ENCODE data around the gene TBC1D13.

DNA sequence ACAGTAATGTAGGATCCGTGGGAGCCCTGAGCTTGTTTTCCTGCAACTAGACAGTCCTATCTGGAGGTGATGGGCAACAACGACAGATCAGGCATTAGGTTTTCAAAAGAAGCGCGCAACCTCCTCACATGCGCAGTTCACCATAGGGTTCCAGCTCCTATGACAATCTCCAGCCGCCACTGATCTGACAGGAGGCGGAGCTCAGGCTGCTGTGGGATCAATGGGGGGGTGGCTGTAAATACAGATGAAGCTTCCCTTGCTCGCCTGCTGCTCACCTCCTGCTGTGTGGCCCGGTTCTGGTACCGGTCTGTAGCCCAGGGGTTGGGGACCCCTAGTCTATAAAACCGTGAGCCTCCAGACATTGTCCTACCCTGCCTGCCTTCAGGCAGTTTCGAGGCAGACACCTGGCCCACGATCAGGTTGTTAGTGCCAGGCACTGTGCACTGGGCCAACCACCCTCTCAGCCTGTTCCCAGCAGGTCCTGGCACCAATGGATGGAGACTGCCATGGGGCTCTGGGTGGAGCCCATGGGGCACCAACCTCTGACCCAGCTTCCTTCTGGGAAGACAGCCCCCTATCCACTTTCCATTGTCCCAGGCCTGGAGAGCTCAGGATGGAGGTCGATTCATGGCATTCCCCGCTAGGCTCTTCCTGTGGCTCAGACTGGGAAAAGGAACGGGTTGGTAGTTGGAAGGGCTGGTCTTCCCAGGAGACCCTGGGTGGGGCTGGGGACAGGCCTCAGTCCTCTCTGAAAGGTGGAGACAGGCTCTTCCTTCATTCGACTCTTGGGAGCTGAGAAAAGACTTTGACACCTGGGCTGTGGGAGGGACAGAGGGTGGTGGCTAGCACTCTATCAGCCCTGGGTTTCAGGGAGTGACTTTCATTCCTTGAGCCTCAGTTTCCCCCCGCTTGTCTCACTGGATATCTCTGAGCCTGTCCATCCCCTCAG lies 32.9 kb downstream of the TBC1D13 start:
- TF ChIP-seq, protein P1, sequence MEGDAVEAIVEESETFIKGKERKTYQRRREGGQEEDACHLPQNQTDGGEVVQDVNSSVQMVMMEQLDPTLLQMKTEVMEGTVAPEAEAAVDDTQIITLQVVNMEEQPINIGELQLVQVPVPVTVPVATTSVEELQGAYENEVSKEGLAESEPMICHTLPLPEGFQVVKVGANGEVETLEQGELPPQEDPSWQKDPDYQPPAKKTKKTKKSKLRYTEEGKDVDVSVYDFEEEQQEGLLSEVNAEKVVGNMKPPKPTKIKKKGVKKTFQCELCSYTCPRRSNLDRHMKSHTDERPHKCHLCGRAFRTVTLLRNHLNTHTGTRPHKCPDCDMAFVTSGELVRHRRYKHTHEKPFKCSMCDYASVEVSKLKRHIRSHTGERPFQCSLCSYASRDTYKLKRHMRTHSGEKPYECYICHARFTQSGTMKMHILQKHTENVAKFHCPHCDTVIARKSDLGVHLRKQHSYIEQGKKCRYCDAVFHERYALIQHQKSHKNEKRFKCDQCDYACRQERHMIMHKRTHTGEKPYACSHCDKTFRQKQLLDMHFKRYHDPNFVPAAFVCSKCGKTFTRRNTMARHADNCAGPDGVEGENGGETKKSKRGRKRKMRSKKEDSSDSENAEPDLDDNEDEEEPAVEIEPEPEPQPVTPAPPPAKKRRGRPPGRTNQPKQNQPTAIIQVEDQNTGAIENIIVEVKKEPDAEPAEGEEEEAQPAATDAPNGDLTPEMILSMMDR (IDR thresholded peaks at IDR 0.05; ENCODE audit: insufficient read depth, low read depth, low read length): no peak
- no peak for TF ChIP-seq EZH2 (IDR thresholded peaks at IDR 0.05; ENCODE audit: insufficient read depth, low read length)
